ENCODE results near the gene C16orf74.

Gene C16orf74

GRCh38 chr16:85712801-85713200 lies 38.1 kb downstream of the C16orf74 start:
- peaks cover 22% of the 10 kb centered on the region for H3K27me3 ChIP-seq (ENCODE audit: insufficient read depth, low read length)
- no peak overlapping the region for H3K27ac ChIP-seq (ENCODE audit: low read length)
- no peak overlapping the region for H3K4me3 ChIP-seq (ENCODE audit: low read length)

GRCh38 chr16:85711982-85712587 lies 38.8 kb downstream of the C16orf74 start:
- Histone ChIP-seq H3K9ac (ENCODE audit: low read depth, low read length) (no peak overlapping the region), H3K27me3 (ENCODE audit: insufficient read depth, low read length) (peaks cover 21% of the 10 kb centered on the region), H3K36me3 (ENCODE audit: insufficient read depth, low read depth, low read length) (no peaks in the 10 kb centered on the region), H3K4me3 (ENCODE audit: low read length) (no peak overlapping the region), H3K4me1 (ENCODE audit: insufficient read depth, low read length) (peaks cover 10% of the 10 kb centered on the region; the same call in 1 of the 2 replicates), H3K9me3 (ENCODE audit: insufficient read depth, low read depth, low read length) (peaks cover 8% of the 10 kb centered on the region), H3K27ac (ENCODE audit: low read length) (no peak overlapping the region)

More at GRCh38 chr16:85712801-85713200, 38.1 kb downstream of the C16orf74 start:
- H3K4me1 ChIP-seq (ENCODE audit: insufficient read depth, low read length) = peaks cover 10% of the 10 kb centered on the region; the same call in 1 of the 2 replicates
- H3K36me3 ChIP-seq (ENCODE audit: insufficient read depth, low read depth, low read length) = no peaks in the 10 kb centered on the region
- H3K9ac ChIP-seq (ENCODE audit: low read depth, low read length) = no peak overlapping the region
- H3K9me3 ChIP-seq (ENCODE audit: insufficient read depth, low read depth, low read length) = peaks cover 8% of the 10 kb centered on the region

GRCh38 chr16:85710732-85711131 lies 40.2 kb downstream of the C16orf74 start:
- Histone ChIP-seq H3K27me3 (ENCODE audit: insufficient read depth, low read length) (peaks cover 8% of the 10 kb centered on the region), H3K27ac (ENCODE audit: low read length) (no peak overlapping the region), H3K4me1 (ENCODE audit: insufficient read depth, low read length) (peaks cover 6% of the 10 kb centered on the region; the same call in 1 of the 2 replicates), H3K4me3 (ENCODE audit: low read length) (no peak overlapping the region), H3K9ac (ENCODE audit: low read depth, low read length) (no peak overlapping the region), H3K36me3 (ENCODE audit: insufficient read depth, low read depth, low read length) (no peaks in the 10 kb centered on the region), H3K9me3 (ENCODE audit: insufficient read depth, low read depth, low read length) (peaks cover 8% of the 10 kb centered on the region)

- Histone ChIP-seq H3K4me3 (ENCODE audit: low read length) (no peak overlapping the region), H3K9ac (ENCODE audit: low read depth, low read length) (no peak overlapping the region), H3K36me3 (ENCODE audit: insufficient read depth, low read depth, low read length) (no peaks in the 10 kb centered on the region), H3K27me3 (ENCODE audit: insufficient read depth, low read length) (peaks cover under 1% of the 10 kb centered on the region; the same call in 1 of the 2 replicates), H3K4me1 (ENCODE audit: insufficient read depth, low read length) (no peaks in the 10 kb centered on the region), H3K9me3 (ENCODE audit: insufficient read depth, low read depth, low read length) (peaks cover 8% of the 10 kb centered on the region), H3K27ac (ENCODE audit: low read length) (no peak overlapping the region)
Measured at GRCh38 chr16:85709766-85710585, 40.9 kb downstream of the C16orf74 start.

GRCh38 chr16:85708338-85708737 lies 42.6 kb downstream of the C16orf74 start:
- Histone ChIP-seq H3K36me3 (ENCODE audit: insufficient read depth, low read depth, low read length) (no peaks in the 10 kb centered on the region), H3K9ac (ENCODE audit: low read depth, low read length) (no peak overlapping the region), H3K4me3 (ENCODE audit: low read length) (no peak overlapping the region), H3K27ac (ENCODE audit: low read length) (no peak overlapping the region), H3K4me1 (ENCODE audit: insufficient read depth, low read length) (no peaks in the 10 kb centered on the region), H3K27me3 (ENCODE audit: insufficient read depth, low read length) (no peaks in the 10 kb centered on the region), H3K9me3 (ENCODE audit: insufficient read depth, low read depth, low read length) (peaks cover 8% of the 10 kb centered on the region)

GRCh38 chr16:85707528-85708095 lies 43.3 kb downstream of the C16orf74 start:
- Histone ChIP-seq H3K9me3 (ENCODE audit: insufficient read depth, low read depth, low read length) (peaks cover 8% of the 10 kb centered on the region), H3K4me3 (ENCODE audit: low read length) (no peak overlapping the region), H3K27me3 (ENCODE audit: insufficient read depth, low read length) (no peaks in the 10 kb centered on the region), H3K36me3 (ENCODE audit: insufficient read depth, low read depth, low read length) (no peaks in the 10 kb centered on the region), H3K4me1 (ENCODE audit: insufficient read depth, low read length) (no peaks in the 10 kb centered on the region), H3K9ac (ENCODE audit: low read depth, low read length) (no peak overlapping the region), H3K27ac (ENCODE audit: low read length) (no peak overlapping the region)

GRCh38 chr16:85706449-85707034 lies 44.4 kb downstream of the C16orf74 start:
- H3K27me3 ChIP-seq (ENCODE audit: insufficient read depth, low read length) = no peaks in the 10 kb centered on the region
- no peaks in the 10 kb centered on the region for H3K4me1 ChIP-seq (ENCODE audit: insufficient read depth, low read length)
- no peaks in the 10 kb centered on the region for H3K36me3 ChIP-seq (ENCODE audit: insufficient read depth, low read depth, low read length)
- no peak overlapping the region for H3K9ac ChIP-seq (ENCODE audit: low read depth, low read length)
- no peak overlapping the region for H3K4me3 ChIP-seq (ENCODE audit: low read length)
- no peak overlapping the region for H3K27ac ChIP-seq (ENCODE audit: low read length)
- H3K9me3 ChIP-seq (ENCODE audit: insufficient read depth, low read depth, low read length) = peaks cover under 1% of the 10 kb centered on the region; the same call in 1 of the 2 replicates

- Histone ChIP-seq H3K27me3 (ENCODE audit: insufficient read depth, low read length) (no peaks in the 10 kb centered on the region), H3K36me3 (ENCODE audit: insufficient read depth, low read depth, low read length) (no peaks in the 10 kb centered on the region), H3K4me1 (ENCODE audit: insufficient read depth, low read length) (no peaks in the 10 kb centered on the region), H3K27ac (ENCODE audit: low read length) (no peak overlapping the region), H3K9me3 (ENCODE audit: insufficient read depth, low read depth, low read length) (no peaks in the 10 kb centered on the region), H3K4me3 (ENCODE audit: low read length) (no peak overlapping the region), H3K9ac (ENCODE audit: low read depth, low read length) (no peak overlapping the region)
Measured at GRCh38 chr16:85704900-85705846, 45.7 kb downstream of the C16orf74 start.

GRCh38 chr16:85704011-85704410 lies 46.9 kb downstream of the C16orf74 start:
- H3K36me3 ChIP-seq (ENCODE audit: insufficient read depth, low read depth, low read length) = no peaks in the 10 kb centered on the region
- H3K9me3 ChIP-seq (ENCODE audit: insufficient read depth, low read depth, low read length) = no peaks in the 10 kb centered on the region
- no peak overlapping the region for H3K9ac ChIP-seq (ENCODE audit: low read depth, low read length)
- H3K4me1 ChIP-seq (ENCODE audit: insufficient read depth, low read length) = no peaks in the 10 kb centered on the region
- no peak overlapping the region for H3K27ac ChIP-seq (ENCODE audit: low read length)
- no peaks in the 10 kb centered on the region for H3K27me3 ChIP-seq (ENCODE audit: insufficient read depth, low read length)
- H3K4me3 ChIP-seq (ENCODE audit: low read length) = no peak overlapping the region

- H3K4me1 ChIP-seq (ENCODE audit: insufficient read depth, low read length) = no peaks in the 10 kb centered on the region
- H3K4me3 ChIP-seq (ENCODE audit: low read length) = no peak overlapping the region
- H3K36me3 ChIP-seq (ENCODE audit: insufficient read depth, low read depth, low read length) = no peaks in the 10 kb centered on the region
- no peak overlapping the region for H3K9ac ChIP-seq (ENCODE audit: low read depth, low read length)
- no peaks in the 10 kb centered on the region; the same call in 1 of the 2 replicates for H3K27me3 ChIP-seq (ENCODE audit: insufficient read depth, low read length)
- no peaks in the 10 kb centered on the region for H3K9me3 ChIP-seq (ENCODE audit: insufficient read depth, low read depth, low read length)
- no peak overlapping the region for H3K27ac ChIP-seq (ENCODE audit: low read length)
Measured at GRCh38 chr16:85699628-85700027, 51.3 kb downstream of the C16orf74 start.
